Stimulated activated CD8-positive, alpha-beta memory T cell treated with anti-CD3 and anti-CD28 coated beads, Interleukin-12 subunit alpha, Interleukin-12 subunit beta, amount 100 ng/mL, for 24 hours (primary cell): Measurements from ENCODE around the gene FGD3.

Source experiments
- DNase-seq: peaks from one replicate; pipeline ENCODE4 v3.0.0-alpha.2; 2020; ENCODE audit errors: extremely low read depth

The FGD3 gene

GRCh38 chr9:93027750-93028149 is 80.4 kb downstream of the FGD3 start:
- DNase-seq, result no peak

GRCh38 chr9:93028448-93029006 is 81.2 kb downstream of the FGD3 start:
- DNase-seq, result no peak

GRCh38 chr9:93030642-93031628 is 83.6 kb downstream of the FGD3 start:
- DNase-seq, result no peak

- no peak for DNase-seq
Measured at GRCh38 chr9:93031629-93032430, 84.5 kb downstream of the FGD3 start.

GRCh38 chr9:93032545-93032944 is 85.2 kb downstream of the FGD3 start:
- DNase-seq, result no peak

GRCh38 chr9:93033531-93033930 is 86.2 kb downstream of the FGD3 start:
- no peak for DNase-seq

- DNase-seq, result no peak
Measured at GRCh38 chr9:93035106-93035660, 87.9 kb downstream of the FGD3 start.

GRCh38 chr9:93035821-93036351 is 88.6 kb downstream of the FGD3 start:
- no peak for DNase-seq

GRCh38 chr9:93036887-93037475 is 89.7 kb downstream of the FGD3 start:
- no peak for DNase-seq

- no peak for DNase-seq
Measured at GRCh38 chr9:93037476-93037971, 90.2 kb downstream of the FGD3 start.

- no peak for DNase-seq
Measured at GRCh38 chr9:93038918-93039317, 91.6 kb downstream of the FGD3 start.

GRCh38 chr9:93039456-93039855 is 92.1 kb downstream of the FGD3 start:
- no peak for DNase-seq

GRCh38 chr9:93039976-93040375 is 92.7 kb downstream of the FGD3 start:
- DNase-seq, result no peak

- no peak for DNase-seq
Measured at GRCh38 chr9:93040409-93040808, 93.1 kb downstream of the FGD3 start.

- DNase-seq, result no peak
Measured at GRCh38 chr9:93041108-93041802, 93.9 kb downstream of the FGD3 start.

GRCh38 chr9:93043122-93043521 is 95.8 kb downstream of the FGD3 start:
- no peak for DNase-seq

- DNase-seq, result no peak
Measured at GRCh38 chr9:93045521-93045920, 98.2 kb downstream of the FGD3 start.

GRCh38 chr9:93048566-93049448 is 101.5 kb downstream of the FGD3 start:
- no peak for DNase-seq

GRCh38 chr9:93049491-93049890 is 102.2 kb downstream of the FGD3 start:
- DNase-seq, result no peak

GRCh38 chr9:93050231-93050630 is 102.9 kb downstream of the FGD3 start:
- no peak for DNase-seq
